PC-3 (cell line): Measurements from ENCODE around the gene CMBL.

Experiments used
- CTCF ChIP-seq: fragments of 300-600 bp; sonication (generic); conservative IDR thresholded peaks from 2 replicates; pipeline ENCODE4 v1.5.1; 2017; ENCODE audit warnings: antibody characterized with exemption, low read depth, mild to moderate bottlenecking, low read length
- EZH2 ChIP-seq: fragments of 300-600 bp; sonication (generic); IDR thresholded peaks from one replicate; pipeline ENCODE4 v1.6.1; 2017; ENCODE audit warnings: antibody characterized with exemption, mild to moderate bottlenecking, low read length; ENCODE audit not compliant: unreplicated experiment

- TF ChIP-seq CTCF (no peak), EZH2 (no peak)
Measured at GRCh38 chr5:10315201-10315600, 7.5 kb upstream of the CMBL start.
